Stimulated activated CD8-positive, alpha-beta memory T cell treated with anti-CD3 and anti-CD28 coated beads, Interleukin-15, amount 100 ng/mL, for 4 hours (primary cell): ENCODE data around the gene USP22.
A peak's percentile ranks its signal among the peaks of the same experiment; 100 is the strongest.

Experiments used
- DNase-seq, 2 donors: peaks; one replicate each; pipeline ENCODE4 v3.0.0-alpha.2; 2020; ENCODE audit warnings: low read depth in 2 of 2

USP22 gene

GRCh38 chr17:21049457-21049856, 6.6 kb upstream of the USP22 start:
- no peak for DNase-seq

- no peak for DNase-seq
These were observed 3.4 kb upstream of the USP22 start for GRCh38 chr17:21046216-21046615.

- DNase-seq: no peak
These were observed 2.2 kb upstream of the USP22 start for GRCh38 chr17:21044971-21045370.

- peak in 1 of 2 donors; percentile 93 for DNase-seq
These were observed 753 bp upstream of the USP22 start for GRCh38 chr17:21043296-21044232.

GRCh38 chr17:21041741-21042457, 912 bp downstream of the USP22 start:
- peak in 1 of 2 donors; percentile 48 for DNase-seq

GRCh38 chr17:21039839-21040575, 2.8 kb downstream of the USP22 start:
- no peak for DNase-seq

- no peak for DNase-seq
These were observed 5.6 kb downstream of the USP22 start for GRCh38 chr17:21037117-21037803.

GRCh38 chr17:21036361-21036881, 6.4 kb downstream of the USP22 start:
- DNase-seq: no peak

GRCh38 chr17:21035406-21035805, 7.4 kb downstream of the USP22 start:
- DNase-seq: no peak

- DNase-seq: no peak
These were observed 8.2 kb downstream of the USP22 start for GRCh38 chr17:21034340-21035235.

- DNase-seq: no peak
These were observed 9.5 kb downstream of the USP22 start for GRCh38 chr17:21033350-21033749.

- DNase-seq: no peak
These were observed 10.9 kb downstream of the USP22 start for GRCh38 chr17:21031756-21032396.

GRCh38 chr17:21030375-21030774, 12.4 kb downstream of the USP22 start:
- DNase-seq: no peak

GRCh38 chr17:21029515-21029914, 13.3 kb downstream of the USP22 start:
- DNase-seq: no peak

GRCh38 chr17:21029036-21029435, 13.8 kb downstream of the USP22 start:
- no peak for DNase-seq

GRCh38 chr17:21028192-21028591, 14.6 kb downstream of the USP22 start:
- no peak for DNase-seq

GRCh38 chr17:21027031-21027430, 15.8 kb downstream of the USP22 start:
- DNase-seq: no peak

- no peak for DNase-seq
These were observed 17.4 kb downstream of the USP22 start for GRCh38 chr17:21025451-21025850.

- DNase-seq: no peak
These were observed 18.8 kb downstream of the USP22 start for GRCh38 chr17:21024024-21024423.
